HepG2 (cell line): ENCODE results near the gene RPS6KC1. TPM values are rescaled to one million over a fixed set of nuclear protein-coding genes. Genes with fewer than 3 reads are reported as not detected.

Experiments used
- CTCF ChIP-seq: sonication (generic); formaldehyde crosslinking; IDR thresholded peaks from 2 replicates; pipeline ENCODE4 v1.5.0; 2020; ENCODE audit warnings: mild to moderate bottlenecking, missing genetic modification reagents, moderate library complexity
- ELF1 ChIP-seq: sonication (generic); formaldehyde crosslinking; IDR thresholded peaks from 2 replicates; pipeline ENCODE4 v1.4.0; 2020; ENCODE audit warnings: missing genetic modification reagents
- EP300 ChIP-seq, 3 experiments: sonication (generic) in 1 of 3; formaldehyde crosslinking in 1 of 3; IDR thresholded peaks; 2 replicates each; pipeline versions ENCODE4 v1.5.1 to v1.6.1; 2011 to 2020; ENCODE audit warnings: low read depth in 2 of 3, low read length in 2 of 3, borderline replicate concordance in 1 of 3, improper control_type of control experiment in 1 of 3, mild to moderate bottlenecking in 1 of 3, missing genetic modification reagents in 1 of 3, moderate library complexity in 1 of 3
- FOXO1 ChIP-seq: sonication (generic); formaldehyde crosslinking; IDR thresholded peaks from 2 replicates; pipeline ENCODE4 v1.4.0; 2020; ENCODE audit warnings: missing genetic modification reagents
- HNF4A ChIP-seq: sonication (generic); formaldehyde crosslinking; IDR thresholded peaks from 2 replicates; pipeline ENCODE4 v1.4.0; 2020; ENCODE audit warnings: missing genetic modification reagents
- ISL2 ChIP-seq: sonication (generic); formaldehyde crosslinking; IDR thresholded peaks from 2 replicates; pipeline ENCODE4 v1.5.0; 2020; ENCODE audit warnings: missing genetic modification reagents
- MAF1 ChIP-seq: sonication (generic); formaldehyde crosslinking; IDR thresholded peaks from 2 replicates; pipeline ENCODE4 v1.5.0; 2020; ENCODE audit warnings: missing genetic modification reagents, borderline replicate concordance
- MAFK ChIP-seq, 2 experiments: IDR thresholded peaks in 1 of 2; conservative IDR thresholded peaks in 1 of 2; 2 replicates each; pipeline ENCODE4 v1.6.1; 2011; ENCODE audit warnings: improper control_type of control experiment in 2 of 2, low read length in 2 of 2
- MAZ ChIP-seq, 2 experiments: sonication (generic) in 1 of 2; formaldehyde crosslinking in 1 of 2; IDR thresholded peaks; 2 replicates each; pipeline versions ENCODE4 v1.5.0 to v1.6.1; 2012 to 2020; ENCODE audit warnings: low read depth in 2 of 2, mild to moderate bottlenecking in 2 of 2, borderline replicate concordance in 1 of 2, improper control_type of control experiment in 1 of 2, low read length in 1 of 2, missing genetic modification reagents in 1 of 2, moderate library complexity in 1 of 2
- NR2C2 ChIP-seq: sonication (generic); formaldehyde crosslinking; IDR thresholded peaks from 2 replicates; pipeline ENCODE4 v1.4.0; 2020; ENCODE audit warnings: missing genetic modification reagents, mild to moderate bottlenecking, moderate library complexity, borderline replicate concordance
- PCBP2 ChIP-seq: fragments of 200-400 bp; formaldehyde crosslinking; optimal IDR thresholded peaks from 2 replicates; pipeline ENCODE3; 2018; ENCODE audit warnings: low read length, low read depth; ENCODE audit not compliant: poor library complexity, severe bottlenecking
- RFX1 ChIP-seq: fragments of 450-650 bp; IDR thresholded peaks from 2 replicates; pipeline ENCODE4 v1.6.1; 2017
- RFX3 ChIP-seq: IDR thresholded peaks from 2 replicates; pipeline ENCODE4 v1.6.1; 2016; ENCODE audit warnings: missing biosample characterization, missing genetic modification reagents
- TBL1XR1 ChIP-seq: fragments of 150-350 bp; IDR thresholded peaks from 2 replicates; pipeline ENCODE4 v1.6.1; 2014; ENCODE audit warnings: borderline replicate concordance, low read length; ENCODE audit not compliant: partially characterized antibody
- THRA ChIP-seq: sonication (generic); formaldehyde crosslinking; IDR thresholded peaks from 2 replicates; pipeline ENCODE4 v1.4.0; 2020; ENCODE audit warnings: missing genetic modification reagents, borderline replicate concordance
- U2AF2 ChIP-seq: fragments of 200-400 bp; formaldehyde crosslinking; IDR thresholded peaks from 2 replicates; pipeline ENCODE4 v1.6.1; 2017; ENCODE audit warnings: low read depth, mild to moderate bottlenecking, low read length
- ZNF232 ChIP-seq: sonication (generic); formaldehyde crosslinking; IDR thresholded peaks from 2 replicates; pipeline ENCODE4 v1.4.0; 2020; ENCODE audit warnings: missing genetic modification reagents, borderline replicate concordance
- ZNF281 ChIP-seq: sonication (generic); formaldehyde crosslinking; IDR thresholded peaks from 2 replicates; pipeline ENCODE4 v1.4.0; 2020; ENCODE audit warnings: missing genetic modification reagents, borderline replicate concordance
- ZNF713 ChIP-seq: sonication (generic); formaldehyde crosslinking; IDR thresholded peaks from 2 replicates; pipeline ENCODE4 v1.4.0; 2020; ENCODE audit warnings: mild to moderate bottlenecking, missing genetic modification reagents
- ZNF720 ChIP-seq: sonication (generic); formaldehyde crosslinking; IDR thresholded peaks from 2 replicates; pipeline ENCODE4 v1.4.0; 2020; ENCODE audit warnings: missing genetic modification reagents
- polyA plus RNA-seq, 8 experiments: library from polyadenylated mRNA; depleted of rRNA in 3 of 8; stranded (reverse) in 7 of 8; unstranded in 1 of 8; fragments of >200 nt; fragmentation: Illumina TruSeq in 4 of 8; extraction: Trizol in 4 of 8; gene quantifications; 2 replicates each; pipeline versions ENCODE4 v1.2.1 to v1.2.3, GENCODE V29; 2011 to 2016; ENCODE audit warnings: low read depth in 4 of 8, missing spikeins in 1 of 8, mixed read lengths in 1 of 8; ENCODE audit not compliant: insufficient read depth in 1 of 8
- total RNA-seq, 5 experiments: library from RNA; depleted of rRNA; stranded (reverse); fragments of >200 nt; fragmentation: Illumina TruSeq; extraction: Trizol; gene quantifications; 2 replicates each; pipeline ENCODE4 v1.2.3, GENCODE V29; 2016; ENCODE audit warnings: low read depth in 1 of 5

The RPS6KC1 gene
- total and polyA plus RNA-seq, 2 of the 13 experiments (the other 11 are each of a cell fraction or from before 2014, with no cell fraction given) = 11.0 to 25.2 TPM

GRCh38 chr1:213057264-213058059, 6.4 kb downstream of the RPS6KC1 start (continued):
- no peak for TF ChIP-seq CTCF (CRISPR knock-in tag)
- TF ChIP-seq RFX3 = no peak
- TF ChIP-seq THRA = no peak
- peak; percentile 46 for TF ChIP-seq HNF4A (CRISPR knock-in tag)
- no peak for TF ChIP-seq MAF1 (CRISPR knock-in tag)
- no peak for TF ChIP-seq ZNF713 (CRISPR knock-in tag)
- no peak for TF ChIP-seq PCBP2
- no peak for TF ChIP-seq FOXO1 (CRISPR knock-in tag)
- no peak for TF ChIP-seq MAZ (IDR thresholded peaks at IDR 0.05; ENCODE audit: borderline replicate concordance, low read depth, low read length)
- no peak for TF ChIP-seq MAZ (CRISPR knock-in tag; IDR thresholded peaks at IDR 0.05; ENCODE audit: low read depth)
- no peak for TF ChIP-seq U2AF2
- TF ChIP-seq ELF1 = no peak
- TF ChIP-seq ZNF232 (CRISPR knock-in tag) = no peak
- no peak for TF ChIP-seq TBL1XR1
- no peak for TF ChIP-seq RFX1
- TF ChIP-seq NR2C2 (CRISPR knock-in tag) = peak; percentile 56; the same call in 1 of the 2 replicates
- TF ChIP-seq EP300 (IDR thresholded peaks at IDR 0.05; ENCODE audit: low read depth in 2 of 2, low read length in 2 of 2) = peak in 1 of 2 experiments; percentile 5; a peak in 1 of 4 replicates
- TF ChIP-seq EP300 (CRISPR knock-in tag; IDR thresholded peaks at IDR 0.05; ENCODE audit: borderline replicate concordance) = no peak
- no peak for TF ChIP-seq ISL2 (CRISPR knock-in tag)
- TF ChIP-seq MAFK (conservative IDR thresholded peaks at IDR 0.05 in 1 of 2, IDR thresholded peaks at IDR 0.05 in 1 of 2; ENCODE audit: low read length in 2 of 2) = no peak
- no peak for TF ChIP-seq ZNF281 (CRISPR knock-in tag)
- no peak for TF ChIP-seq ZNF720 (CRISPR knock-in tag)
